Neural crest cell (in vitro differentiated cells): Measurements from ENCODE around the gene CKS1B. TPM values are rescaled to one million over a fixed set of nuclear protein-coding genes. Genes with fewer than 3 reads are reported as not detected.
"Not testable (repeated sequence)": the region's sequence is repeated elsewhere in the genome, so short reads cannot be mapped to it uniquely, and the experiment has no call there.

Source experiments
- DNase-seq: peaks from one replicate; pipeline ENCODE4 v3.0.0; 2021; ENCODE audit warnings: low read depth, mixed read lengths, low spot score
- H3K27ac Mint-ChIP-seq: one replicate; pipeline ENCODE4 v1.8.0; 2021; ENCODE audit warnings: mild to moderate bottlenecking, mixed read lengths; ENCODE audit not compliant: unreplicated experiment
- H3K27me3 Mint-ChIP-seq: 2 replicates; pipeline ENCODE4 v1.8.0; 2021; ENCODE audit warnings: low read depth, mild to moderate bottlenecking, mixed read lengths
- H3K36me3 Mint-ChIP-seq: 2 replicates; pipeline ENCODE4 v1.8.0; 2021; ENCODE audit warnings: low read depth, mild to moderate bottlenecking, mixed read lengths
- H3K4me1 Mint-ChIP-seq: 2 replicates; pipeline ENCODE4 v1.8.0; 2021; ENCODE audit warnings: mixed read lengths
- H3K4me3 Mint-ChIP-seq: one replicate; pipeline ENCODE4 v1.8.0; 2021; ENCODE audit warnings: mild to moderate bottlenecking, mixed read lengths
- H3K9me3 Mint-ChIP-seq: 2 replicates; pipeline ENCODE4 v1.8.0; 2021; ENCODE audit warnings: mixed read lengths
- CTCF ChIP-seq: fragments of 200-600 bp; sonication (generic); conservative IDR thresholded peaks from 2 replicates; pipeline ENCODE4 v1.5.0; 2021; ENCODE audit warnings: antibody characterized with exemption, mild to moderate bottlenecking
- total RNA-seq: library from RNA; stranded (reverse); gene quantifications from 2 replicates; pipeline ENCODE4 v1.2.1, GENCODE V29; 2021

The CKS1B gene
- total RNA-seq, 1 donor from 2014 or later, result 211 TPM

GRCh38 chr1:154995301-154995983 lies 21.0 kb downstream of the CKS1B start:
- H3K27me3 Mint-ChIP-seq, H3K9me3 Mint-ChIP-seq, DNase-seq, H3K27ac Mint-ChIP-seq, H3K36me3 Mint-ChIP-seq: not testable (repeated sequence)
- Mint-ChIP-seq H3K4me3 (peak overlapping the region; percentile 68), H3K4me1 (peaks cover 18% of the 10 kb centered on the region)
- peak; percentile 54 for TF ChIP-seq CTCF

DNA sequence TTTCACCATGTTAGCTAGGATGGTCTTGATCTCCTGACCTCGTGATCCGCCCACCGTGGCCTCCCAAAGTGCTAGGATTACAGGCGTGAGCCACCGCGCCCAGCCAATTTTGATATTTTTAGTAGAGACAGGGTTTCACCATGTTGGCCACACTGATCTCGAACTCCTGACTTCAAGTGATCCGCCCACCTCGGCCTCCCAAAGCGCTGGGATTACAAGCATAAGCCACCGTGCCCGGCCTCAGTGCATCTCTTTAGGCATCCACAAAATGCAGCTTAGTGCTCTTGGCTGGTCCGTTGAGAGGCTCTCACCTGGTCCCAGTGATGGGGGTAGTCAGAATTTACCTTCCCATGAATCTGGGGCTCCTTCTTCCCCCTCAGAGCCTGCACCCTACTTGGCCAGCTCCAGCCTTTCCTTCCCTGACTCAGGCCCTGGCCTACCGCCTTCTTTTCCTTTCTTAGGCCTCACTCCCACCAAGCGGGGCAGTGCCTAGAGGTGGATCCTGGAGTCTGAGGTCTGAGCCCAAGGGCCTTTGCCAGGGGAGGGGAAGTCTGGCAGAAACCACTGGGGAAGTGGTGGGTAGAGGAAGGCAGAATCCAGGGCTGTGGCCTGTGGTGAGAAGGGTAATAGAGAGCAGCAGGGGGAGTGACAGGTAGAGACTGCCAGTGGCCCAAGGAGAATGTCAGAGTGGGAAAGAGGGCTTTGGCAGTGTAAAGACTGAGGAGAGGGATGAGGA lies 22.7 kb downstream of the CKS1B start:
- Mint-ChIP-seq H3K4me1 (peaks cover 18% of the 10 kb centered on the region), H3K36me3 (no peaks in the 10 kb centered on the region), H3K27ac (peak overlapping the region; percentile 67), H3K27me3 (no peaks in the 10 kb centered on the region), H3K4me3 (peak overlapping the region; percentile 65), H3K9me3 (no peaks in the 10 kb centered on the region)
- no peak for DNase-seq
- TF ChIP-seq CTCF, result no peak

GRCh38 chr1:154998201-154998780 lies 23.8 kb downstream of the CKS1B start:
- no peak for DNase-seq
- peaks cover 20% of the 10 kb centered on the region for H3K4me1 Mint-ChIP-seq
- peak overlapping the region; percentile 81 for H3K4me3 Mint-ChIP-seq
- H3K27me3 Mint-ChIP-seq, result no peaks in the 10 kb centered on the region
- H3K9me3 Mint-ChIP-seq, result no peaks in the 10 kb centered on the region
- no peak overlapping the region for H3K27ac Mint-ChIP-seq
- no peak for TF ChIP-seq CTCF
- H3K36me3 Mint-ChIP-seq, result no peaks in the 10 kb centered on the region

- Mint-ChIP-seq H3K36me3 (no peaks in the 10 kb centered on the region), H3K27me3 (no peaks in the 10 kb centered on the region), H3K4me3 (peak overlapping the region; percentile 81), H3K27ac (no peak overlapping the region), H3K4me1 (peaks cover 25% of the 10 kb centered on the region), H3K9me3 (no peaks in the 10 kb centered on the region)
- peak; percentile 74 for DNase-seq
- TF ChIP-seq CTCF, result peak; percentile 81
Measured at GRCh38 chr1:154998818-154999570, 24.5 kb downstream of the CKS1B start.
